ENCODE measurements around the gene RBMS1. TPM values are rescaled to one million over a fixed set of nuclear protein-coding genes. Genes with fewer than 3 reads are reported as not detected.
A peak's percentile ranks its signal among the peaks of the same experiment; 100 is the strongest.
"Not testable (repeated sequence)": the region's sequence is repeated elsewhere in the genome, so short reads cannot be mapped to it uniquely, and the experiment has no call there.

The RBMS1 gene
- total RNA-seq, 1 donor from 2014 or later = 148 TPM

- Histone ChIP-seq H3K9me3 (ENCODE audit: insufficient read depth, low read depth, low read length) (no peaks in the 10 kb centered on the region), H3K4me2 (ENCODE audit: low read length) (peak overlapping the region; percentile 98), H3K79me2 (ENCODE audit: insufficient read depth, low read length) (peaks cover 75% of the 10 kb centered on the region), H3K27me3 (ENCODE audit: insufficient read depth, low read length) (no peaks in the 10 kb centered on the region), H3K4me3 (ENCODE audit: insufficient read depth, low read depth, low read length) (peak overlapping the region; percentile 89), H3K36me3 (ENCODE audit: insufficient read depth, low read length) (no peaks in the 10 kb centered on the region), H2AFZ (ENCODE audit: low read depth, low read length) (no peak overlapping the region), H3K9ac (ENCODE audit: low read length) (peak overlapping the region; percentile 91), H3K27ac (ENCODE audit: low read depth, low read length) (no peak overlapping the region), H4K20me1 (ENCODE audit: insufficient read depth, low read length) (peaks cover 36% of the 10 kb centered on the region), H3K4me1 (ENCODE audit: insufficient read depth, low read length) (peaks cover 6% of the 10 kb centered on the region)
- DNase-seq (ENCODE audit: low read depth) = no peak
- H3K4me3 Mint-ChIP-seq (ENCODE audit: unreplicated experiment) = peak overlapping the region; percentile 96
- peak overlapping the region; percentile 75 for H3K27ac Mint-ChIP-seq (ENCODE audit: unreplicated experiment)
- peaks cover 19% of the 10 kb centered on the region for H3K4me1 Mint-ChIP-seq (ENCODE audit: low read depth, unreplicated experiment)
- no peak for TF ChIP-seq EZH2 (IDR thresholded peaks at IDR 0.05; ENCODE audit: insufficient read depth, low read length)
- TF ChIP-seq, protein P1, sequence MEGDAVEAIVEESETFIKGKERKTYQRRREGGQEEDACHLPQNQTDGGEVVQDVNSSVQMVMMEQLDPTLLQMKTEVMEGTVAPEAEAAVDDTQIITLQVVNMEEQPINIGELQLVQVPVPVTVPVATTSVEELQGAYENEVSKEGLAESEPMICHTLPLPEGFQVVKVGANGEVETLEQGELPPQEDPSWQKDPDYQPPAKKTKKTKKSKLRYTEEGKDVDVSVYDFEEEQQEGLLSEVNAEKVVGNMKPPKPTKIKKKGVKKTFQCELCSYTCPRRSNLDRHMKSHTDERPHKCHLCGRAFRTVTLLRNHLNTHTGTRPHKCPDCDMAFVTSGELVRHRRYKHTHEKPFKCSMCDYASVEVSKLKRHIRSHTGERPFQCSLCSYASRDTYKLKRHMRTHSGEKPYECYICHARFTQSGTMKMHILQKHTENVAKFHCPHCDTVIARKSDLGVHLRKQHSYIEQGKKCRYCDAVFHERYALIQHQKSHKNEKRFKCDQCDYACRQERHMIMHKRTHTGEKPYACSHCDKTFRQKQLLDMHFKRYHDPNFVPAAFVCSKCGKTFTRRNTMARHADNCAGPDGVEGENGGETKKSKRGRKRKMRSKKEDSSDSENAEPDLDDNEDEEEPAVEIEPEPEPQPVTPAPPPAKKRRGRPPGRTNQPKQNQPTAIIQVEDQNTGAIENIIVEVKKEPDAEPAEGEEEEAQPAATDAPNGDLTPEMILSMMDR (IDR thresholded peaks at IDR 0.05; ENCODE audit: insufficient read depth, low read depth, low read length) = no peak
- no peaks in the 10 kb centered on the region for H3K36me3 Mint-ChIP-seq (ENCODE audit: low read depth, unreplicated experiment)
- H3K9me3 Mint-ChIP-seq (ENCODE audit: unreplicated experiment) = no peaks in the 10 kb centered on the region
- no peaks in the 10 kb centered on the region for H3K27me3 Mint-ChIP-seq (ENCODE audit: low read depth, unreplicated experiment)
- FAIRE-seq = no peak
Observed at GRCh38 chr2:160490733-160491685, 2.6 kb downstream of the RBMS1 start.

GRCh38 chr2:160489111-160489510, 4.5 kb downstream of the RBMS1 start:
- Mint-ChIP-seq H3K9me3 (ENCODE audit: unreplicated experiment) (no peaks in the 10 kb centered on the region), H3K36me3 (ENCODE audit: low read depth, unreplicated experiment) (no peaks in the 10 kb centered on the region), H3K4me3 (ENCODE audit: unreplicated experiment) (peak overlapping the region; percentile 27), H3K4me1 (ENCODE audit: low read depth, unreplicated experiment) (peaks cover 15% of the 10 kb centered on the region), H3K27me3 (ENCODE audit: low read depth, unreplicated experiment) (no peaks in the 10 kb centered on the region), H3K27ac (ENCODE audit: unreplicated experiment) (no peak overlapping the region)
- DNase-seq (ENCODE audit: low read depth) (peak; percentile 24), FAIRE-seq (peak; percentile 32)
- no peak for TF ChIP-seq EZH2 (IDR thresholded peaks at IDR 0.05; ENCODE audit: insufficient read depth, low read length)
- TF ChIP-seq, protein P1 (IDR thresholded peaks at IDR 0.05; ENCODE audit: insufficient read depth, low read depth, low read length) = no peak
- H3K4me2 ChIP-seq (ENCODE audit: low read length) = no peak overlapping the region
- peaks cover 2% of the 10 kb centered on the region for H3K4me1 ChIP-seq (ENCODE audit: insufficient read depth, low read length)
- no peak overlapping the region for H2AFZ ChIP-seq (ENCODE audit: low read depth, low read length)
- H3K9ac ChIP-seq (ENCODE audit: low read length) = no peak overlapping the region
- no peaks in the 10 kb centered on the region for H3K9me3 ChIP-seq (ENCODE audit: insufficient read depth, low read depth, low read length)
- H3K36me3 ChIP-seq (ENCODE audit: insufficient read depth, low read length) = no peaks in the 10 kb centered on the region
- H3K27me3 ChIP-seq (ENCODE audit: insufficient read depth, low read length) = no peaks in the 10 kb centered on the region
- no peak overlapping the region for H3K4me3 ChIP-seq (ENCODE audit: insufficient read depth, low read depth, low read length)
- H4K20me1 ChIP-seq (ENCODE audit: insufficient read depth, low read length) = peaks cover 50% of the 10 kb centered on the region
- peaks cover 89% of the 10 kb centered on the region for H3K79me2 ChIP-seq (ENCODE audit: insufficient read depth, low read length)
- no peak overlapping the region for H3K27ac ChIP-seq (ENCODE audit: low read depth, low read length)

DNA sequence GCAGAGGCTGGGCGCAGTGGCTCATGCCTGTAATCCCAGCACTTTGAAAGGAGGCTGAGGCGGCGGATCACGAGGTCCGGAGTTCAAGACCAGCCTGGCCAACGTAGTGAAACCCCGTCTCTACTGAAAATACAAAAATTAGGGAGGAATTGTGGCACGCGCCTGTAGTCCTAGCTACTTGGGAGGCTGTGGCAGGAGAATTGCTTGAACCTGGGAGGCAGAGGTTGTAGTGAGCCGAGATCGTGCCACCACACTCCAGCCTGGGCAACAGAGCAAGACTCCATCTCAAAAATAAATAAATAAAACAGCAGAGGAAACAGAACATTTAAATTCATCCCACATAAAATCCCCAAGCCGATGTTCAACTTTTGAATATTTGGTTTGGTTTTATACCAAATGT, 5.3 kb downstream of the RBMS1 start:
- H3K27ac ChIP-seq (ENCODE audit: low read depth, low read length); H3K27ac Mint-ChIP-seq (ENCODE audit: unreplicated experiment); H3K36me3 ChIP-seq (ENCODE audit: insufficient read depth, low read length); H3K4me3 Mint-ChIP-seq (ENCODE audit: unreplicated experiment); H3K27me3 ChIP-seq (ENCODE audit: insufficient read depth, low read length); H3K9ac ChIP-seq (ENCODE audit: low read length); H3K4me3 ChIP-seq (ENCODE audit: insufficient read depth, low read depth, low read length); H3K4me1 ChIP-seq (ENCODE audit: insufficient read depth, low read length); FAIRE-seq; H3K9me3 ChIP-seq (ENCODE audit: insufficient read depth, low read depth, low read length); H3K4me2 ChIP-seq (ENCODE audit: low read length); H2AFZ ChIP-seq (ENCODE audit: low read depth, low read length); H3K9me3 Mint-ChIP-seq (ENCODE audit: unreplicated experiment); DNase-seq (ENCODE audit: low read depth); H3K36me3 Mint-ChIP-seq (ENCODE audit: low read depth, unreplicated experiment); H3K27me3 Mint-ChIP-seq (ENCODE audit: low read depth, unreplicated experiment): not testable (repeated sequence)
- Histone ChIP-seq H4K20me1 (ENCODE audit: insufficient read depth, low read length) (peaks cover 55% of the 10 kb centered on the region), H3K79me2 (ENCODE audit: insufficient read depth, low read length) (peaks cover 91% of the 10 kb centered on the region)
- H3K4me1 Mint-ChIP-seq (ENCODE audit: low read depth, unreplicated experiment) = peaks cover 17% of the 10 kb centered on the region
